Measurements from ENCODE around the gene SLC7A1. TPM values are rescaled to one million over a fixed set of nuclear protein-coding genes. Genes with fewer than 3 reads are reported as not detected.

SLC7A1 gene
- total and polyA plus RNA-seq, 2 of the 4 experiments (the other 2 are of a cell fraction): 9.7 to 22.3 TPM

GRCh38 chr13:29548722-29549121, 46.8 kb downstream of the SLC7A1 start:
- TF ChIP-seq POLR2A (IDR thresholded peaks at IDR 0.05; ENCODE audit: low read depth, low read length): no peak
- TF ChIP-seq MAZ (IDR thresholded peaks at IDR 0.05; ENCODE audit: borderline replicate concordance, low read depth, low read length): no peak
- no peak for TF ChIP-seq SMC3 (IDR thresholded peaks at IDR 0.05; ENCODE audit: low read depth, low read length)
- no peak for TF ChIP-seq BHLHE40 (IDR thresholded peaks at IDR 0.05; ENCODE audit: low read depth, low read length)
- no peak for TF ChIP-seq CEBPB (IDR thresholded peaks at IDR 0.05; ENCODE audit: low read depth, low read length)
- TF ChIP-seq NFE2L2 (IDR thresholded peaks at IDR 0.05; ENCODE audit: low read depth, low read length): no peak
- no peak for TF ChIP-seq USF2 (IDR thresholded peaks at IDR 0.05; ENCODE audit: low read depth, low read length)
- no peak for TF ChIP-seq CTCF (conservative IDR thresholded peaks at IDR 0.05; ENCODE audit: low read depth, low read length)
- TF ChIP-seq CHD1 (IDR thresholded peaks at IDR 0.05; ENCODE audit: low read depth, low read length): no peak
- TF ChIP-seq ELK1 (IDR thresholded peaks at IDR 0.05; ENCODE audit: borderline replicate concordance, low read depth, low read length): no peak
- no peak for TF ChIP-seq MXI1 (IDR thresholded peaks at IDR 0.05; ENCODE audit: borderline replicate concordance, low read depth, low read length)
- no peak for TF ChIP-seq FOS (IDR thresholded peaks at IDR 0.05; ENCODE audit: low read depth, low read length)
- TF ChIP-seq MAFK (IDR thresholded peaks at IDR 0.05; ENCODE audit: low read depth, low read length): no peak
- TF ChIP-seq RCOR1 (IDR thresholded peaks at IDR 0.05; ENCODE audit: insufficient replicate concordance, low read length): no peak
- TF ChIP-seq RFX5 (IDR thresholded peaks at IDR 0.05; ENCODE audit: low read depth, low read length): no peak
- TF ChIP-seq RAD21 (IDR thresholded peaks at IDR 0.05; ENCODE audit: low read length): no peak
- Histone ChIP-seq H4K5ac (ENCODE audit: low read depth, low read length) (no peak overlapping the region), H3K4me3 (ENCODE audit: insufficient read depth, low read depth, low read length) (no peak overlapping the region), H2BK15ac (ENCODE audit: low read depth, low read length) (no peak overlapping the region), H2AK5ac (ENCODE audit: low read depth, low read length) (no peak overlapping the region), H3K27me3 (ENCODE audit: control insufficient read depth, insufficient read depth, low read length) (no peaks in the 10 kb centered on the region), H4K91ac (ENCODE audit: insufficient read depth, low read depth, low read length) (no peak overlapping the region), H3K18ac (ENCODE audit: low read depth, low read length) (no peak overlapping the region), H2BK20ac (ENCODE audit: low read depth, low read length) (no peak overlapping the region), H4K20me1 (ENCODE audit: insufficient read depth, low read length) (peaks cover 64% of the 10 kb centered on the region), H3K14ac (replicated peaks; ENCODE audit: low read depth, low read length) (no peak overlapping the region), H4K8ac (ENCODE audit: low read depth in 2 of 2, low read length in 2 of 2) (no peak overlapping the region), H3K23ac (ENCODE audit: low read depth, low read length) (peak overlapping the region; percentile 43; the same call in 1 of the 2 replicates), H3K9me3 (ENCODE audit: control insufficient read depth, insufficient read depth, low read length) (no peaks in the 10 kb centered on the region), H3K4me1 (ENCODE audit: control insufficient read depth, insufficient read depth, low read length) (no peaks in the 10 kb centered on the region), H3K9me1 (ENCODE audit: insufficient read depth, low read length) (peaks cover 27% of the 10 kb centered on the region), H3K56ac (ENCODE audit: extremely low read depth, insufficient read depth, low read length) (no peak overlapping the region), H2AK9ac (replicated peaks; ENCODE audit: low read depth, low read length, poor library complexity) (no peak overlapping the region), H3K9ac (ENCODE audit: low read depth, low read length) (no peak overlapping the region), H2BK120ac (ENCODE audit: low read depth, low read length) (no peak overlapping the region), H3K4ac (ENCODE audit: low read depth, low read length) (no peak overlapping the region), H2AFZ (replicated peaks; ENCODE audit: low read length, poor library complexity) (no peak overlapping the region), H3K27ac (ENCODE audit: insufficient read depth, low read length) (no peak overlapping the region), H3K4me2 (ENCODE audit: low read depth, low read length) (no peak overlapping the region), H3K79me1 (ENCODE audit: low read depth in 1 of 2, low read length in 2 of 2) (peaks cover 40 to 96% of the 10 kb centered on the region in 2 experiments), H3K36me3 (ENCODE audit: control insufficient read depth, insufficient read depth, low read length) (peaks cover 38% of the 10 kb centered on the region), H2BK5ac (ENCODE audit: low read depth, low read length, poor library complexity, severe bottlenecking) (no peak overlapping the region)
- intact Hi-C loops (cut with micrococcal nuclease): no loop called here
- ChIA-PET POLR2A (ENCODE audit: unreplicated experiment) (no interaction called here), CTCF (interaction anchor here (0.5 kb wide), 1 partner anchor 165 kb away, joined by 3 read pairs; no protein-coding TSS in a partner anchor)
- in situ Hi-C loops (cut with MboI; ENCODE audit: low sequenced_read_pairs): no loop called here
- ATAC-seq (ENCODE audit: low read depth) (no peak), DNase-seq (peak; percentile 39)
- dilution Hi-C loops (cut with HindIII; ENCODE audit: low sequenced_read_pairs, unreplicated experiment): no loop called here
- no TSS peak for BruUV-seq (replicated peaks)
- 78% methylated on average over 6 of the region's 7 CpGs; no CpG with 5 or more reads in 1 of the 2 experiments for whole genome bisulfite sequencing, 2 experiments (ENCODE audit: extremely low coverage in 2 of 2, insufficient read length in 1 of 2)
